Activated CD4-positive, CD25-positive, alpha-beta regulatory T cell (primary cell): ENCODE data around the gene SYNPR.

Experiments
- DNase-seq, 4 experiments: peaks; one replicate each; lab custom pipeline; 2025; lab: John Stamatoyannopoulos, UW

SYNPR gene

GRCh38 chr3:63556401-63556800 lies 278.3 kb downstream of the SYNPR start:
- no peak for DNase-seq

- DNase-seq, result no peak
Observed at GRCh38 chr3:63557912-63558311, 279.8 kb downstream of the SYNPR start.

GRCh38 chr3:63559884-63560283 lies 281.8 kb downstream of the SYNPR start:
- DNase-seq, result no peak

GRCh38 chr3:63561879-63562278 lies 283.8 kb downstream of the SYNPR start:
- no peak for DNase-seq

GRCh38 chr3:63562323-63562722 lies 284.2 kb downstream of the SYNPR start:
- no peak for DNase-seq

- no peak for DNase-seq
Observed at GRCh38 chr3:63563572-63563971, 285.5 kb downstream of the SYNPR start.

- no peak for DNase-seq
Observed at GRCh38 chr3:63565220-63565619, 287.1 kb downstream of the SYNPR start.

GRCh38 chr3:63571682-63572081 lies 293.6 kb downstream of the SYNPR start:
- no peak for DNase-seq

GRCh38 chr3:63576846-63577245 lies 298.7 kb downstream of the SYNPR start:
- no peak for DNase-seq

GRCh38 chr3:63578858-63579257 lies 300.8 kb downstream of the SYNPR start:
- no peak for DNase-seq

- DNase-seq, result no peak
Observed at GRCh38 chr3:63580151-63580550, 302.0 kb downstream of the SYNPR start.

- DNase-seq, result no peak
Observed at GRCh38 chr3:63582943-63583500, 304.9 kb downstream of the SYNPR start.

- DNase-seq, result no peak
Observed at GRCh38 chr3:63584681-63585080, 306.6 kb downstream of the SYNPR start.

- no peak for DNase-seq
Observed at GRCh38 chr3:63585927-63586326, 307.8 kb downstream of the SYNPR start.

GRCh38 chr3:63588895-63589294 lies 310.8 kb downstream of the SYNPR start:
- no peak for DNase-seq

- DNase-seq, result no peak
Observed at GRCh38 chr3:63593779-63594178, 315.7 kb downstream of the SYNPR start.

GRCh38 chr3:63595221-63595620 lies 317.1 kb downstream of the SYNPR start:
- no peak for DNase-seq

- no peak for DNase-seq
Observed at GRCh38 chr3:63597019-63597418, 318.9 kb downstream of the SYNPR start.

GRCh38 chr3:63607716-63608115 lies 329.6 kb downstream of the SYNPR start:
- DNase-seq, result no peak

GRCh38 chr3:63609408-63609807 lies 331.3 kb downstream of the SYNPR start:
- DNase-seq, result no peak

- DNase-seq, result no peak
Observed at GRCh38 chr3:63609834-63610233, 331.7 kb downstream of the SYNPR start.

- DNase-seq, result no peak
Observed at GRCh38 chr3:63611382-63611781, 333.3 kb downstream of the SYNPR start.

- DNase-seq, result no peak
Observed at GRCh38 chr3:63613561-63613960, 335.5 kb downstream of the SYNPR start.

- no peak for DNase-seq
Observed at GRCh38 chr3:63617391-63617790, 339.3 kb downstream of the SYNPR start.
